AG09319 (cell line): ENCODE results near the gene COL4A5.
"Not testable (repeated sequence)": the region's sequence is repeated elsewhere in the genome, so short reads cannot be mapped to it uniquely, and the experiment has no call there.

ENCODE experiments used
- DNase-seq: peaks from one replicate; pipeline ENCODE4 v3.0.0-alpha.2; 2010; ENCODE audit warnings: low read depth; ENCODE audit errors: extremely low read depth
- CTCF ChIP-seq: IDR thresholded peaks from 2 replicates; pipeline ENCODE4 v1.5.1; 2011; ENCODE audit warnings: low read depth, mild to moderate bottlenecking, inconsistent platforms, low read length, moderate library complexity

The COL4A5 gene

GRCh38 chrX:108456971-108457477, 17.4 kb downstream of the COL4A5 start:
- DNase-seq = no peak
- no peak for TF ChIP-seq CTCF

DNA sequence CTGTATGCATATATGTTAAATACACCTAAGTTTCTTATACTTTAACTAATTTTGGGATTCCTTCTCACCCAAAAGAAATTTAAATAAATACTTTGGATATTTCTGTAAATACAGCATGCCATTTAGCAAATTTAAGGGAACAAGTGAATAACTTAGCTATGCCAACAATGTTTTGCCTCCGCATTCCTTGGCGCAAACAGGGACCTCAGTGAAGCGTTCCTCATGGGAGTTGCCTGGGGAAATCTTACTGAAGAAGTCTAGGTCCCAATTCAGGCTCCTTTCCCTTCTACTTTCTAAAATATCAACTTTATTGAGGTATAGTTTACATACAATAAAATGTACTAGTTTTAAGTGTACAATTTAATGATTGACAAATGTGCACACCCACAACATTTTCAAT, 25.0 kb downstream of the COL4A5 start:
- no peak for TF ChIP-seq CTCF
- DNase-seq = no peak

- no peak for DNase-seq
- no peak for TF ChIP-seq CTCF
Measured at GRCh38 chrX:108468486-108468885, 28.8 kb downstream of the COL4A5 start.

GRCh38 chrX:108473979-108474378, 34.3 kb downstream of the COL4A5 start:
- no peak for TF ChIP-seq CTCF
- DNase-seq = no peak

DNA sequence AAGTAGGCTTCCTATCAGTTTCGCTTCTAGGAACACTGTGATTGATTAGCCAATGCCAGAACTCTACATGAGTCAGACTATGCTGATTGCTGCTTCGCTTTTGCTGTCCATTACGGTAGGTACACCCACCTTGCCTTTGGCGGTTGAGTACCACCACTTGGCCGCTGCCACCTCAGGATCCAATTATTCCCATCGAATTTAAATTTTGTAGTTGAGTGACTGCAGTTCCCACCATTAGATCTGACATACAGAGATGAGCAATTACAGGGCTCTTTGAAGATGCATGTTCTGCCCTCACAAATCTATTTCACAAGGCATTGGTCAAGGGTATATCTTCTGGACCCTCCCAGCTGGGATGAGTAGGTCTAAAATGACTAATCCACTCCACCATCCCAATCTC, 41.9 kb downstream of the COL4A5 start:
- DNase-seq = not testable (repeated sequence)

GRCh38 chrX:108484251-108484650, 44.6 kb downstream of the COL4A5 start:
- no peak for TF ChIP-seq CTCF
- DNase-seq = no peak

DNA sequence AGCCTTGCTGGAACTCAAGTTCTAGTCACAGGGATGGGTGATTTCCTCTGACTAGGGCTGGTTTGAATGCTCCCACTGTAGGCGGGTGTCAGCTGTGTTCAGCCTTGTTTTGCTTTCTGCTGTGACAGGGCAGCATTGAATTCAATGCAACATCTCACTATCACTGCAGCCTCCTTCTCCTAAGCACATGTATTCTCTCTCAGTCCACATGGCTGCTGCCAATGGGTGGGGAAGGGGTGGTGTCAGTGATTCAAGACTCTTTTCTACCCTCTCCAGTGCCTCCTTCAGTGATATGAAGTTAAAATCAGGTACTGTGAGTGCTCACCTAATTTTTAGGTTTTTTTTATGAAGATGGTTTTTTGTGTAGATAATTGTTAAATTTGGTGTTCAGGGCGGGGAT, 46.3 kb downstream of the COL4A5 start:
- no peak for DNase-seq
- no peak for TF ChIP-seq CTCF

DNA sequence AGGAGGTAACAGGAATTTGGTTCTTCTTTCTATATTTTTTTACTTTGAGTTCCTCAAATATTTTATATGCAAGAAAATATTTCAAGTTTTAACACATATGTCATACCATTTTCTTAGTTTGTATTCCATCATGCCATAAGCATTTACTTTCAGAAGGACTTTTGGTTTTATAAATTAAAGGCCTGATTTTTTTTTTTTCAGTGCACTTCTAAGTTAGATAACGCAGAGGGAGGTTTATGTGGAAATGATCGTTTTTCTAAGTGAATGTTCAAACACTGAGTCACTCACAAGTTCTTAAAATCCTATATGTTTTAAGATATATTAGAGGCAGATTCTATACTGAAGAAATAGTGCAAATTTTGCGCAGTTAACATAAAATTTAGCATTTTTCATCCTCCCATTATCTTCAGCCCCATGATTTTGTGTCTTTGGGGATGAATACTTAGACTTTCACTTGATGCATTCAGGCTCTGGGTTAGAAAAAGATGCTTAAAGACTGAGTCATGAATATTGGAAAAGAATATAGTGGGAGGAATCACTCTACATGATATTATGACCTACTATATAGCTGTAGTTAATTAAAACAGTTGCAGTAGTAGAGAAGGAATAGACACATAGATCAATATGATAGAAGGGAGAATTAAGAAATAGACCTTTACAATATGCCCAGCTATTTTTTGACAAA, 54.9 kb downstream of the COL4A5 start:
- TF ChIP-seq CTCF = no peak
- no peak for DNase-seq
